Psoas muscle (tissue), 8 donors: ENCODE measurements around the gene CHST11. TPM values are rescaled to one million over a fixed set of nuclear protein-coding genes. Genes with fewer than 3 reads are reported as not detected.

ENCODE experiments used
- ATAC-seq, 4 donors: fragments of 200-7000 bp; cut with Tn5 transposase; one replicate each; pipeline ENCODE4 v1.9.1; 2020; ENCODE audit warnings: moderate library complexity in 3 of 4, mild to moderate bottlenecking in 2 of 4
- DNase-seq, 2 donors: peaks; one replicate each; pipeline ENCODE4 v3.0.0-alpha.2; 2020
- H3K27ac ChIP-seq: fragments of 200-600 bp; one replicate; pipeline ENCODE4 v1.8.0; 2022
- H3K27me3 ChIP-seq, 3 donors: fragments of 200-600 bp in 1 of 3; one replicate each; pipeline versions ENCODE4 v1.6.1 to v1.8.0; 2013 to 2022; ENCODE audit warnings: low read length in 2 of 3, mild to moderate bottlenecking in 2 of 3, moderate library complexity in 1 of 3; ENCODE audit not compliant: insufficient read depth in 3 of 3
- H3K36me3 ChIP-seq, 2 donors: fragments of 200-600 bp in 1 of 2; one replicate each; pipeline versions ENCODE4 v1.6.1 to v1.8.0; 2013 to 2022; ENCODE audit warnings: low read depth in 1 of 2, mild to moderate bottlenecking in 1 of 2, moderate library complexity in 1 of 2; ENCODE audit not compliant: insufficient read depth in 1 of 2
- H3K4me1 ChIP-seq: fragments of 200-600 bp; one replicate; pipeline ENCODE4 v1.8.0; 2022
- H3K4me3 ChIP-seq: fragments of 200-600 bp; one replicate; pipeline ENCODE4 v1.8.0; 2022; ENCODE audit warnings: mild to moderate bottlenecking
- H3K9me3 ChIP-seq: fragments of 200-600 bp; one replicate; pipeline ENCODE4 v1.8.0; 2022
- WGBS, 3 donors: extraction: QIAGEN DNeasy Blood & Tissue Kit; methylation state at CpG; one replicate each; pipeline versions ENCODE4 v1.1.6 to v1.1.7; 2013; 5-methylcytosine and 5-hydroxymethylcytosine counted together
- intact Hi-C, 2 donors: fragments of 100-400 bp; cut with DNase I; formaldehyde crosslinking; loops; one replicate each; pipeline versions ENCODE4 v1.11.0 to v1.14.2; 2022
- polyA plus RNA-seq, 3 donors: library from polyadenylated mRNA; stranded (reverse); fragments of 200-250 nt; gene quantifications; one replicate each; pipeline ENCODE4 v1.2.3, GENCODE V29; 2013
- total RNA-seq, 4 donors: library from RNA; stranded (reverse); fragmentation: NEBNext Ultra II Directional in 2 of 4; extraction: Animal tissue kit (Norgen Biotek cat#: 25700) in 2 of 4; gene quantifications; one replicate each; pipeline versions ENCODE4 v1.2.1 to v1.2.4, GENCODE V29; 2021 to 2023
- TF ChIP-seq, protein P1 (sequence below): fragments of 200-600 bp; IDR thresholded peaks from one replicate; pipeline ENCODE4 v1.8.0; 2022; ENCODE audit warnings: antibody characterized with exemption
- donor health status: healthy with polysubstance abuse.
- donor health status: DM: no; HTN: no; CAD: no; lungs with moderate emphysema.
- donor health status: Bipolar disorder and iron deficiency.
- donor health status: healthy.
- donor health status: DM: yes; HTN: yes; CAD: no.
- donor health status: DM: no; HTN: no; CAD: no.
- donor health status: DM: no; HTN: no; CAD: no.
- donor health status: DM: yes; HTN: yes; CAD: no.

CHST11 gene
- total and polyA plus RNA-seq, 7 donors, result 0.52 to 1.6 (median 1.0) TPM

DNA sequence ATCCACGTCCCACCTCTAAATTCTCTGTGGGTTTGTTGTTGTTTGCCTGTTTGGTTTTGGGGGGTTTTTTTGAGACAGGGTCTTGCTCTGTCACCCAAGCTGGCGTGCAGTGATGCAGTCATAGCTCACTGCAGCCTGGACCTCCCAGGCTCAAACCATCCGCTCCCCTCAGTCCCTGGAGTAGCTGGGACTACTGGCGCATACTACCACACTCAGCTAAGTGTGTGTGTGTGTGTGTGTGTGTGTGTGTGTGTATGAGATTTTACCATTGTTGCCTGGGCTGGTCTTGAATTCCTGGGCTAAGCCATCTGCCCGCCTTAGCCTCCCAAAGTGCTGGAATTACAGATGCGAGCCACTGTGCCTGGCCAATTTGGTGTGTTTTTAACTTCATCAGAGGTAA lies 265.2 kb downstream of the CHST11 start:
- Histone ChIP-seq H3K4me3 (no peak overlapping the region), H3K9me3 (no peaks in the 10 kb centered on the region), H3K4me1 (no peaks in the 10 kb centered on the region), H3K27me3 (peaks cover 0 to 9% (median 9%) of the 10 kb centered on the region in 3 donors), H3K27ac (no peak overlapping the region), H3K36me3 (no peaks in the 10 kb centered on the region)
- DNase-seq (no peak), ATAC-seq (no peak)
- intact Hi-C loops, result no loop called here
- WGBS, 3 donors, result 94 to 97% (median 96%) methylated on average over 6 of the region's 6 CpGs
- TF ChIP-seq, protein P1, sequence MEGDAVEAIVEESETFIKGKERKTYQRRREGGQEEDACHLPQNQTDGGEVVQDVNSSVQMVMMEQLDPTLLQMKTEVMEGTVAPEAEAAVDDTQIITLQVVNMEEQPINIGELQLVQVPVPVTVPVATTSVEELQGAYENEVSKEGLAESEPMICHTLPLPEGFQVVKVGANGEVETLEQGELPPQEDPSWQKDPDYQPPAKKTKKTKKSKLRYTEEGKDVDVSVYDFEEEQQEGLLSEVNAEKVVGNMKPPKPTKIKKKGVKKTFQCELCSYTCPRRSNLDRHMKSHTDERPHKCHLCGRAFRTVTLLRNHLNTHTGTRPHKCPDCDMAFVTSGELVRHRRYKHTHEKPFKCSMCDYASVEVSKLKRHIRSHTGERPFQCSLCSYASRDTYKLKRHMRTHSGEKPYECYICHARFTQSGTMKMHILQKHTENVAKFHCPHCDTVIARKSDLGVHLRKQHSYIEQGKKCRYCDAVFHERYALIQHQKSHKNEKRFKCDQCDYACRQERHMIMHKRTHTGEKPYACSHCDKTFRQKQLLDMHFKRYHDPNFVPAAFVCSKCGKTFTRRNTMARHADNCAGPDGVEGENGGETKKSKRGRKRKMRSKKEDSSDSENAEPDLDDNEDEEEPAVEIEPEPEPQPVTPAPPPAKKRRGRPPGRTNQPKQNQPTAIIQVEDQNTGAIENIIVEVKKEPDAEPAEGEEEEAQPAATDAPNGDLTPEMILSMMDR, result no peak

DNA sequence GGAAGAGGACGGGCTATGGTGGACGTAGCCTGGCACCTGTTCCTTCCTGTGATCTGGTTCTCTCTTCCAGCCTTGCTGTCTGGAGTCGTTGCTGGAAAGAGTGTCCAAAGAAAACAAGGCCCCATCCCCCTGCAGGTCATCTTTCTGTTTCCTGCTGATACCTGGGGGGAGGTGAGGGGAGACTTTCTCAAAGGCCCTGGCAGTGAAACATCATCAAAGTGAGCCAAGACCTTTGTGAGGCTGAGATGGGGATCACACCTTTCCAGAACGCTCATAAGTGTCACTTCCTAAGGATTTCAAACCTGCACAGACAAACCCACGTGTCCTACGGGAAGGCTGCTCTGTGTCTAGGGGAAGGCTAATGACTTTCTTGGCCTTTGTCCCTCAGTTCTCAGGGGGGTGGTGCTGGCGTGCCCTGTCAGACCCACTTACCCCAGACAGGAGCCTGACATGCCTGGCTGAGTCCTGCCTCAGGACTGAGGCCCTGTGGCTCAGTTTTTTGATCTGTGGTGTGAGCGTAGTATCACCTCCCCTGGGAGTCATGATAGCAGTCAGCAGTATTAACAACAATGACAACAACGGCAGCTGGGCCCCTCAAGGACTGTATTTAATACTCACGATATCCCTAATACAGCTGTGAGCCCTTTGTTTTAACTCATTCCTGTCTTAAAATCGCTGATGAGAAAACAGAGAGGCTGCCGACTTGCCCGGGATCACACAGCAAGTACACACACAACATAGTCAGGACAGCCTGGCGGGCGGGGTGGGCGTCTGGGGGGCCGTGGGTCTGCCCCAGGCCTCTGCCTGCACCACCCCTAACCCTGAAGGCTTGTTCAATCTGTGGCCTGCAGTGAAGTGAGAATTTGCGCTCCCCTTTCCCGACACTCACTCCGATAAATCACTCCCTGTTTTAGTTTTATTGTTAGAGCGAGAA lies 266.1 kb downstream of the CHST11 start:
- Histone ChIP-seq H3K27me3 (peaks cover 0 to 9% (median 9%) of the 10 kb centered on the region in 3 donors), H3K36me3 (no peaks in the 10 kb centered on the region), H3K4me3 (no peak overlapping the region), H3K4me1 (no peaks in the 10 kb centered on the region), H3K9me3 (no peaks in the 10 kb centered on the region), H3K27ac (no peak overlapping the region)
- 69 to 73% (median 70%) methylated on average over 21 of the region's 21 CpGs for WGBS, 3 donors
- TF ChIP-seq, protein P1, result no peak
- DNase-seq, result no peak
- intact Hi-C loops, result no loop called here
- ATAC-seq, result no peak

DNA sequence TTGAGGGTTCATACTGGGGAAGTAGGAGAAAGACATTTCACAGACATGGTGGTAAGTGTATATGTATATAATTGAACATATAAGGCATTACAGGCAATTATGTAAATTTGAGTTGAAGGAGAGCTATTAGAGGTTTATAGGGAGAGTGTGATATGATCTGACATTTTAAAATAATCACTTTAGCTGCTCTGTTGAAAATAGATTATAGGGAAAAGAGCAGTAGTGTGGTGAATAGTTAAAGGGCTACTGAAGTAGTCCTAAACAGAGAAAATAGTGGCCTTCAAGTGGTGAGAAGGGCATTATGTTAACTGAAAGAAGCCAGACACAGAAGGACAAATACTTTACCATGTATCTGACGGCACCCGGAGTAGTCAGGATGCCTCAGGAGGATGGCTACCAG lies 267.1 kb downstream of the CHST11 start:
- intact Hi-C loops, result no loop called here
- ATAC-seq, result no peak

DNA sequence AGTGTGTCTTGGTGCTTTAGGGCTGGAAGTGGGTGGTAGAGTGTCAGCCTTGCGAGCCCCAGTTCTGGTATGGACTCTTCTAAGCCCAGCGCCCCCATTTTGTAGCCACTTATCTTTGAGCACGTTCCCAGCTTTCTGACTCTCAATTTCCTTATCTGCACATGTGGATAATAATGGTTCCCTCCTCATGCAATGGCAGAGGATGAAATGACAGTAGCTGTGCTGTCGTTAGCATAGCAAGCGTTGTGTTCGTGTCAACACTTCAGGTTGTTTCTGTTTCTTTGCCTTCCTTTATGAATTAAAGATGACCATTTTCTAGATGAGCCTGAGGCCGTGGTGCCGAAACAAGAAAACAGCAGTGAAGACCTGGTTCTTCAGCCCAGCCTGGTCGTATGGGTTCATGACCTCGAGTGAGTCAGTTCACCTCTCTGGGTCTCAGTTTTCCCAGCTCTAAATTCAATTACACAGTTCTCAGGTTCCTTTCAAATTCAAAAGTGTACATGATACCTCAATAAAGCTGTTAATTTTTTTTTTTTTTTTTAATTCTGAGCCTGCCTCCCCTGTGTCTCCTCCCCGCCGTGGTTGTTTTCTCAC lies 268.3 kb downstream of the CHST11 start:
- TF ChIP-seq, protein P1, result no peak
- peaks cover 0 to 4% (median 2%) of the 10 kb centered on the region in 3 donors for H3K27me3 ChIP-seq
- no peak overlapping the region for H3K4me3 ChIP-seq
- ATAC-seq (no peak), DNase-seq (no peak)
- H3K27ac ChIP-seq, result no peak overlapping the region
- intact Hi-C loops, result no loop called here
- WGBS, 3 donors, result 93 to 95% (median 94%) methylated on average over 12 of the region's 12 CpGs
- H3K9me3 ChIP-seq, result no peaks in the 10 kb centered on the region
- no peaks in the 10 kb centered on the region for H3K36me3 ChIP-seq
- H3K4me1 ChIP-seq, result no peaks in the 10 kb centered on the region

More for the DNA sequence above, 267.1 kb downstream of the CHST11 start:
- 87 to 98% (median 95%) methylated on average over 2 of the region's 2 CpGs for WGBS, 3 donors
- Histone ChIP-seq H3K9me3 (no peaks in the 10 kb centered on the region), H3K4me3 (no peak overlapping the region), H3K4me1 (no peaks in the 10 kb centered on the region), H3K27me3 (peaks cover 0 to 9% (median 9%) of the 10 kb centered on the region in 3 donors), H3K27ac (no peak overlapping the region), H3K36me3 (no peaks in the 10 kb centered on the region)
- TF ChIP-seq, protein P1, result no peak
- DNase-seq, result no peak
